Left ventricle myocardium inferior (tissue), 1 donor: ENCODE measurements around the gene MTCL1. TPM values are rescaled to one million over a fixed set of nuclear protein-coding genes. Genes with fewer than 3 reads are reported as not detected.

ENCODE experiments used
- DNase-seq: peaks from one replicate; pipeline ENCODE4 v3.0.0-alpha.2; 2020
- H3K27ac ChIP-seq: fragments of 200-600 bp; replicated peaks from 2 replicates; pipeline ENCODE4 v1.8.0; 2021
- H3K27me3 ChIP-seq: fragments of 200-600 bp; 2 replicates; pipeline ENCODE4 v1.8.0; 2021; ENCODE audit warnings: low read depth
- H3K36me3 ChIP-seq: fragments of 200-600 bp; 2 replicates; pipeline ENCODE4 v1.8.0; 2021
- H3K4me1 ChIP-seq: fragments of 200-600 bp; 2 replicates; pipeline ENCODE4 v1.8.0; 2021
- H3K4me3 ChIP-seq: fragments of 200-600 bp; 2 replicates; pipeline ENCODE4 v1.8.0; 2021; ENCODE audit warnings: mild to moderate bottlenecking, moderate library complexity
- H3K9me3 ChIP-seq: fragments of 200-600 bp; replicated peaks from 2 replicates; pipeline ENCODE4 v1.8.0; 2021
- intact Hi-C: fragments of 100-400 bp; cut with micrococcal nuclease; formaldehyde crosslinking; loops from one replicate; pipeline ENCODE4 v1.11.0; 2022
- total RNA-seq: library from RNA; stranded (reverse); fragmentation: NEBNext Ultra II Directional; extraction: Animal tissue kit (Norgen Biotek cat#: 25700); gene quantifications from one replicate; pipeline ENCODE4 v1.2.1, GENCODE V29; 2021
- TF ChIP-seq, protein P1 (sequence below): fragments of 200-600 bp; IDR thresholded peaks from 2 replicates; pipeline ENCODE4 v1.8.0; 2021; ENCODE audit warnings: antibody characterized with exemption, mild to moderate bottlenecking, borderline replicate concordance
- donor health status: DM: no; HTN: yes; CAD: no; lungs with severe emphysema.

MTCL1 gene
- total RNA-seq, 1 donor from 2014 or later: 9.1 TPM

DNA sequence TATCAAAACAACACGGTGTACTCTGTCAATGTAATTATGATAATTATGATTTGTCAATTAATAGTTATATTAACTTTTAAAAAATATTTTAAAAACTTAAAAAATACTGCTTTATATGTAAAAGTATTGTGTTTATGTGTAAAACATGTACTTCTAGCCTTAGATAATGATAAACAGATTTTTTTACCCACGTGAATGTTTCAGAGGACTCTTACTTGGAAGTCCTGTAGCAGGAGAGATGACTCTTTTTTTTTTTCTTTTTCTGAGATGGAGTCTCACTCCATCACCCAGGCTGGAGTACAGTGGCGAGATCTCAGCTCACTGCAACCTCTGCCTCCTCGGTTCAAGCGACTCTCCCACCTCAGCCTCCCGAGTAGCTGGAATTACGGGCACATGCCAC lies 6.2 kb upstream of the MTCL1 start:
- intact Hi-C loops: loop anchor here (5.0 kb wide), 1 partner anchor 293 kb away; no protein-coding TSS in a partner anchor
- H3K9me3 ChIP-seq: no peaks in the 10 kb centered on the region
- TF ChIP-seq, protein P1, sequence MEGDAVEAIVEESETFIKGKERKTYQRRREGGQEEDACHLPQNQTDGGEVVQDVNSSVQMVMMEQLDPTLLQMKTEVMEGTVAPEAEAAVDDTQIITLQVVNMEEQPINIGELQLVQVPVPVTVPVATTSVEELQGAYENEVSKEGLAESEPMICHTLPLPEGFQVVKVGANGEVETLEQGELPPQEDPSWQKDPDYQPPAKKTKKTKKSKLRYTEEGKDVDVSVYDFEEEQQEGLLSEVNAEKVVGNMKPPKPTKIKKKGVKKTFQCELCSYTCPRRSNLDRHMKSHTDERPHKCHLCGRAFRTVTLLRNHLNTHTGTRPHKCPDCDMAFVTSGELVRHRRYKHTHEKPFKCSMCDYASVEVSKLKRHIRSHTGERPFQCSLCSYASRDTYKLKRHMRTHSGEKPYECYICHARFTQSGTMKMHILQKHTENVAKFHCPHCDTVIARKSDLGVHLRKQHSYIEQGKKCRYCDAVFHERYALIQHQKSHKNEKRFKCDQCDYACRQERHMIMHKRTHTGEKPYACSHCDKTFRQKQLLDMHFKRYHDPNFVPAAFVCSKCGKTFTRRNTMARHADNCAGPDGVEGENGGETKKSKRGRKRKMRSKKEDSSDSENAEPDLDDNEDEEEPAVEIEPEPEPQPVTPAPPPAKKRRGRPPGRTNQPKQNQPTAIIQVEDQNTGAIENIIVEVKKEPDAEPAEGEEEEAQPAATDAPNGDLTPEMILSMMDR: no peak
- H3K36me3 ChIP-seq: no peaks in the 10 kb centered on the region
- H3K27ac ChIP-seq: no peak overlapping the region
- H3K4me1 ChIP-seq: peaks cover 10% of the 10 kb centered on the region
- H3K27me3 ChIP-seq: no peaks in the 10 kb centered on the region
- H3K4me3 ChIP-seq: no peak overlapping the region
- DNase-seq: no peak

GRCh38 chr18:8699948-8700347 lies 5.4 kb upstream of the MTCL1 start:
- Histone ChIP-seq H3K4me3 (no peak overlapping the region), H3K36me3 (no peaks in the 10 kb centered on the region), H3K4me1 (peaks cover 18% of the 10 kb centered on the region), H3K27ac (no peak overlapping the region), H3K9me3 (no peaks in the 10 kb centered on the region), H3K27me3 (no peaks in the 10 kb centered on the region)
- intact Hi-C loops: loop anchor here (5.0 kb wide), 1 partner anchor 292 kb away; no protein-coding TSS in a partner anchor
- no peak for DNase-seq
- TF ChIP-seq, protein P1: no peak

DNA sequence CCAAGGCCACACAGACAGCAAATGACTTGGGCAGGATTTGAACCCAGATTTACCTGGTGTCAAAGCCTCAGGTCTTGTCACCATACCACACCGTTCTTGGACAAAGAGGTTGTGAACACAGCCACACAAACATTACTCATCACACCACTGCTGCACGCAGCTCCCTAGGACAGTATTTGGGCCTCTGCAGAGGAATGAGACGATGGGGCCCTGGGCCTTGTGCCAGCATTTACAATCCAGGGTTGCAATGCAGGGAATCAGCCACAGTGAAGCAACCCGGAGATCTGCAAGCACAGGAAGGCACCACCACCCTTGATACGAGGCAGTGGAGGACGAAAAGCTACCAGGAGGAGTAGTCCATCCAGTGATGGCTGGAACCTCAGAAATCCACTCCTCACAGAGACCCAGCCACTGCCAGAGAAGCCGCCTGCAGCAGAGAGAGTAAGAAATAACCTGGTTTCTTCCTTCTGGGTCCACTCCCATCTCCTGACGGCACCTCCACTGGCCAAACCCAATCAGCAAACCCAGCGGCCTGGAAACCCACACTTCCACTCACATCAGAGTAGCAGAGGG lies 3.7 kb upstream of the MTCL1 start:
- intact Hi-C loops: no loop called here
- Histone ChIP-seq H3K36me3 (no peaks in the 10 kb centered on the region), H3K27ac (no peak overlapping the region), H3K9me3 (no peaks in the 10 kb centered on the region), H3K27me3 (peaks cover 7% of the 10 kb centered on the region), H3K4me3 (no peak overlapping the region), H3K4me1 (peaks cover 25% of the 10 kb centered on the region)
- TF ChIP-seq, protein P1: no peak
- DNase-seq: no peak

- H3K9me3 ChIP-seq: no peaks in the 10 kb centered on the region
- no peak for DNase-seq
- H3K36me3 ChIP-seq: no peaks in the 10 kb centered on the region
- no peak overlapping the region for H3K4me3 ChIP-seq
- peaks cover 35% of the 10 kb centered on the region for H3K4me1 ChIP-seq
- peaks cover 15% of the 10 kb centered on the region for H3K27me3 ChIP-seq
- TF ChIP-seq, protein P1: no peak
- H3K27ac ChIP-seq: no peak overlapping the region
- intact Hi-C loops: no loop called here
Observed at GRCh38 chr18:8702668-8703067, 2.7 kb upstream of the MTCL1 start.

- intact Hi-C loops: no loop called here
- H3K27me3 ChIP-seq: peaks cover 15% of the 10 kb centered on the region
- TF ChIP-seq, protein P1: no peak
- no peak overlapping the region for H3K4me3 ChIP-seq
- no peak overlapping the region for H3K27ac ChIP-seq
- H3K4me1 ChIP-seq: peaks cover 35% of the 10 kb centered on the region
- H3K36me3 ChIP-seq: no peaks in the 10 kb centered on the region
- no peaks in the 10 kb centered on the region for H3K9me3 ChIP-seq
- no peak for DNase-seq
Observed at GRCh38 chr18:8703092-8703709, 2.2 kb upstream of the MTCL1 start.
